SK-N-MC (cell line): ENCODE measurements around the gene CRACR2A.

Experiments
- DNase-seq: peaks from one replicate; pipeline ENCODE4 v3.0.0-alpha.2; 2011; ENCODE audit warnings: low read depth, low spot score
- H3K27ac ChIP-seq: fragments of 200-600 bp; sonication (generic); 2 replicates; pipeline ENCODE4 v1.5.1; 2016; ENCODE audit warnings: mixed run types
- H3K36me3 ChIP-seq: fragments of 200-600 bp; sonication (generic); 2 replicates; pipeline ENCODE4 v1.6.1; 2017; ENCODE audit warnings: antibody characterized with exemption, low read length, mixed read lengths; ENCODE audit not compliant: insufficient read depth
- H3K4me3 ChIP-seq: fragments of 200-600 bp; sonication (generic); 2 replicates; pipeline ENCODE4 v1.5.1; 2016
- H3K9ac ChIP-seq: fragments of 200-600 bp; sonication (generic); 2 replicates; pipeline ENCODE4 v1.8.0; 2017; ENCODE audit warnings: mixed run types, mixed read lengths; ENCODE audit not compliant: insufficient read length
- H3K9me3 ChIP-seq: fragments of 200-600 bp; sonication (generic); 2 replicates; pipeline ENCODE4 v1.6.1; 2017; ENCODE audit warnings: low read depth, mild to moderate bottlenecking, antibody characterized with exemption, low read length, moderate library complexity, mixed read lengths
- EZH2 ChIP-seq: fragments of 200-600 bp; sonication (generic); IDR thresholded peaks from one replicate; pipeline ENCODE4 v1.6.1; 2017; ENCODE audit warnings: antibody characterized with exemption
- FOXP2 ChIP-seq: optimal IDR thresholded peaks from 2 replicates; pipeline ENCODE3; 2011; ENCODE audit warnings: mild to moderate bottlenecking, moderate library complexity; ENCODE audit not compliant: insufficient read depth; ENCODE audit errors: extremely low read length, control extremely low read depth
- POLR2AphosphoS5 ChIP-seq: IDR thresholded peaks from 2 replicates; pipeline ENCODE4 v1.6.1; 2012; ENCODE audit warnings: mild to moderate bottlenecking, low read depth, low read length, borderline replicate concordance

CRACR2A gene

GRCh38 chr12:3671330-3672112 lies 81.4 kb downstream of the CRACR2A start:
- no peak overlapping the region for H3K4me3 ChIP-seq
- no peak overlapping the region for H3K27ac ChIP-seq
- no peak overlapping the region for H3K9ac ChIP-seq
- no peaks in the 10 kb centered on the region for H3K36me3 ChIP-seq
- DNase-seq: no peak
- TF ChIP-seq FOXP2: no peak
- no peak for TF ChIP-seq POLR2AphosphoS5
- no peak for TF ChIP-seq EZH2
- no peaks in the 10 kb centered on the region for H3K9me3 ChIP-seq

- no peak for TF ChIP-seq FOXP2
- TF ChIP-seq POLR2AphosphoS5: no peak
- TF ChIP-seq EZH2: no peak
- Histone ChIP-seq H3K4me3 (no peak overlapping the region), H3K27ac (no peak overlapping the region), H3K36me3 (no peaks in the 10 kb centered on the region), H3K9me3 (no peaks in the 10 kb centered on the region), H3K9ac (no peak overlapping the region)
- DNase-seq: no peak
These were observed 82.8 kb downstream of the CRACR2A start for GRCh38 chr12:3670083-3670620.

GRCh38 chr12:3669594-3669993 lies 83.3 kb downstream of the CRACR2A start:
- Histone ChIP-seq H3K9ac (no peak overlapping the region), H3K27ac (no peak overlapping the region), H3K36me3 (no peaks in the 10 kb centered on the region), H3K9me3 (no peaks in the 10 kb centered on the region), H3K4me3 (no peak overlapping the region)
- no peak for DNase-seq
- TF ChIP-seq EZH2 (no peak), POLR2AphosphoS5 (no peak), FOXP2 (no peak)

- DNase-seq: no peak
- no peak for TF ChIP-seq EZH2
- TF ChIP-seq FOXP2: no peak
- no peak overlapping the region for H3K9ac ChIP-seq
- no peaks in the 10 kb centered on the region for H3K9me3 ChIP-seq
- H3K36me3 ChIP-seq: no peaks in the 10 kb centered on the region
- no peak overlapping the region for H3K27ac ChIP-seq
- no peak overlapping the region for H3K4me3 ChIP-seq
These were observed 84.3 kb downstream of the CRACR2A start for GRCh38 chr12:3668479-3669165.

- no peak for TF ChIP-seq POLR2AphosphoS5
- DNase-seq: no peak
- Histone ChIP-seq H3K9me3 (no peaks in the 10 kb centered on the region), H3K27ac (no peak overlapping the region), H3K4me3 (no peak overlapping the region), H3K9ac (no peak overlapping the region), H3K36me3 (no peaks in the 10 kb centered on the region)
These were observed 85.4 kb downstream of the CRACR2A start for GRCh38 chr12:3667485-3667884.

GRCh38 chr12:3666441-3666840 lies 86.5 kb downstream of the CRACR2A start:
- H3K36me3 ChIP-seq: no peaks in the 10 kb centered on the region
- TF ChIP-seq FOXP2 (no peak), EZH2 (no peak), POLR2AphosphoS5 (no peak)
- H3K9me3 ChIP-seq: no peaks in the 10 kb centered on the region
- no peak overlapping the region for H3K4me3 ChIP-seq
- no peak overlapping the region for H3K9ac ChIP-seq
- no peak for DNase-seq
- H3K27ac ChIP-seq: no peak overlapping the region

GRCh38 chr12:3662521-3662921 lies 90.4 kb downstream of the CRACR2A start:
- DNase-seq: no peak
- Histone ChIP-seq H3K9ac (no peak overlapping the region), H3K27ac (no peak overlapping the region; the same call in 1 of the 2 replicates), H3K9me3 (no peaks in the 10 kb centered on the region), H3K4me3 (no peak overlapping the region), H3K36me3 (no peaks in the 10 kb centered on the region)
- no peak for TF ChIP-seq EZH2
- no peak for TF ChIP-seq FOXP2
- TF ChIP-seq POLR2AphosphoS5: no peak

DNA sequence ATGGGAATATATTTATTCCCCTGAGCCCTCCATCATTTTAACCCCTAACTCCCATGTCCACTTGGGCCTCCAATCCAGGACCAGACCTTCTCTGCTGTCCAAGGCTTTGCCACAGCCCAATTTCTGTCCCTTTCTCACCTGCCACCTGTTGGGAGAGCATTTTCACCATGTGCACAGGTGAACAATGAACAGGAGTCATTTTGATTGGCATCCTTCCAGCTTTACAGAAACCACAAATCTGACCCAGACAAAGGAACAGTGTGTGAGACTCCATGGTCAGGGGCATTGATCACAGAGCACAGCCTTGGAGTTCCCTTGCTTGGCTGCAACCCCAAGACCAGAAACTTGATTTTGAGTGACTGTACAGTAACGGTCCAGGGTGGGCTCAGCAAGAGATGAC lies 91.9 kb downstream of the CRACR2A start:
- no peak overlapping the region for H3K4me3 ChIP-seq
- TF ChIP-seq FOXP2 (no peak), POLR2AphosphoS5 (no peak), EZH2 (no peak)
- H3K9me3 ChIP-seq: no peaks in the 10 kb centered on the region
- no peak overlapping the region for H3K27ac ChIP-seq
- no peak overlapping the region for H3K9ac ChIP-seq
- no peaks in the 10 kb centered on the region for H3K36me3 ChIP-seq
- DNase-seq: no peak

DNA sequence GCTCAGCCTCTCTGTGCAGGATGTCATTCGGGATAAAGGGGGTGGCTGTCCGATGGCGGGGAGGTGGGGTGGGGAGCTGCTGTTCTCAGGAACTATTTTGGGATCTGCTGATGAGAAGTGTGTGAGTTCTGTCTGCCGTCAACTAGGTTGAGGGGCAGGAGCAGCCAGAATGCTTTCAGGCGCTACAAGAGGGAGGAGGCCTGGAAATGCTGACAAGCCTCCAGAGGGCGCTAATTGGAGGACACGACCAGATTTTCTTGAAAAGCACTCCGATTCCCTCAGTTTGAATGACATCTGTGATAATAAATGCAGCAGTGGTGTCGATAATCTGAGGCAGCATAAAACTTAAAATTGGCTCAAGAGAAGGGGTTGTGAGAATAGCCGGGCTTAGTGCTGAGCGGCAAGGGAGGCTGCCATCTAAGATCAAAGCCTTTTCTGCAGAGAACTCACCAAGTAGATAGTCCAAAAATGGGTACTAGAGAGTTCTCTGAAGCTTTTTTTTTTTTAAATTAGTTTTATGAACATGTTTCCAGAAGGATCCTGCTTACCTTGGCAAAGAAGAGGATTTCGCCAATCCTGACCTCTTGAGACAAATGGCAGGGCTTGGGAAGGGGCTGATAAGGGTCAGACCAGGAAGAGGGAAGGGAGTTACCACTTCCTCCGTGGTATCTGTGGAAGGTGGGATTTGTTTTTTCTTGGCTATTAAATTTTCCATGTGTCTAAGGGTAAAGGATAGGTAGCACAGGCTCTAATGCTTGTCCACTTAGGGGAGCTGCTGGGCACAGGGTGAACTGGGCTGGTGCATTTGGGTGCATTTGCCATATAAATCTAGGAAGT lies 94.4 kb downstream of the CRACR2A start:
- no peaks in the 10 kb centered on the region for H3K9me3 ChIP-seq
- H3K9ac ChIP-seq: no peak overlapping the region
- H3K36me3 ChIP-seq: no peaks in the 10 kb centered on the region
- TF ChIP-seq FOXP2: no peak
- TF ChIP-seq POLR2AphosphoS5: no peak
- no peak for TF ChIP-seq EZH2
- H3K27ac ChIP-seq: no peak overlapping the region
- DNase-seq: no peak
- no peak overlapping the region for H3K4me3 ChIP-seq
